ENCODE data around the gene RHBDL1.
A peak's percentile ranks its signal among the peaks of the same experiment; 100 is the strongest.

GRCh38 chr16:645852-646678, 29.4 kb upstream of the RHBDL1 start:
- TF ChIP-seq YY1 (IDR thresholded peaks at IDR 0.05): peak; percentile 44
- no peak for TF ChIP-seq CTCF (IDR thresholded peaks at IDR 0.05; ENCODE audit: low read depth, low read length, missing input control)
- no peak for TF ChIP-seq FOXA1 (IDR thresholded peaks at IDR 0.05)
- peak; percentile 34 for TF ChIP-seq MAX (IDR thresholded peaks at IDR 0.05)
- peak; percentile 92 to 95 for TF ChIP-seq RXRA (IDR thresholded peaks at IDR 0.05)
- TF ChIP-seq EGR1 (IDR thresholded peaks at IDR 0.05; ENCODE audit: low read depth in 2 of 2): no peak
- TF ChIP-seq REST (IDR thresholded peaks at IDR 0.05): no peak
- TF ChIP-seq SP1 (IDR thresholded peaks at IDR 0.05): peak; percentile 73
- peak; percentile 35 for TF ChIP-seq ZBTB33 (IDR thresholded peaks at IDR 0.05)
- no peak for TF ChIP-seq ATF3 (IDR thresholded peaks at IDR 0.05)
- no peak for TF ChIP-seq HNF4G (IDR thresholded peaks at IDR 0.05)

Data from liver (tissue), 3 donors.